Neural progenitor cell (in vitro differentiated cells): ENCODE data around the gene CRCP.
"Not testable (repeated sequence)": the region's sequence is repeated elsewhere in the genome, so short reads cannot be mapped to it uniquely, and the experiment has no call there.

Experiments
- EZH2 ChIP-seq: fragments of 200-600 bp; sonication (generic); IDR thresholded peaks from 2 replicates; pipeline ENCODE4 v1.6.1; 2017; ENCODE audit warnings: antibody characterized with exemption, mild to moderate bottlenecking, moderate library complexity
- EZH2phosphoT487 ChIP-seq: fragments of 200-600 bp; sonication (generic); IDR thresholded peaks from 2 replicates; pipeline ENCODE4 v1.6.1; 2017; ENCODE audit warnings: antibody characterized with exemption
- TF ChIP-seq, protein P1 (sequence below): fragments of 200-600 bp; sonication (generic); IDR thresholded peaks from 2 replicates; pipeline ENCODE4 v1.5.1; 2017; ENCODE audit warnings: antibody characterized with exemption, mild to moderate bottlenecking

DNA sequence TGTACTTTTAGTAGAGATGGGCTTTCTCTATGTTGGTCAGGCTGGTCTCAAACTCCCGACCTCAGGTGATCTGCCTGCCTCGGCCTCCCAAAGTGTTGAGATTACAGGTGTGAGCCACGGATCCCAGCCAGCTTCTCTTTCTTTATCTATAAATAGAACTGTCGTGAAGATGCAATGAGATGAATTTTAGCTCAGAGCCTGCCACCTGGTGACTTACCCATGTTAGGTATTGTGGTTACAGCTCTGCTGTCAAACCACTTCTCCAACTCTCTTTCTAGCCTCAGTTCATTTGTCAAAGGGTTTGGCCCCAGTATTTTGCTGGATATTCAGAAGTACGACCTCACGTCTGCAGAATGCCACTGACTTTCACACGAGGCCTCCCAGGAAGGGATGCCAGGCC is 42.4 kb upstream of the CRCP start:
- TF ChIP-seq, protein P1, sequence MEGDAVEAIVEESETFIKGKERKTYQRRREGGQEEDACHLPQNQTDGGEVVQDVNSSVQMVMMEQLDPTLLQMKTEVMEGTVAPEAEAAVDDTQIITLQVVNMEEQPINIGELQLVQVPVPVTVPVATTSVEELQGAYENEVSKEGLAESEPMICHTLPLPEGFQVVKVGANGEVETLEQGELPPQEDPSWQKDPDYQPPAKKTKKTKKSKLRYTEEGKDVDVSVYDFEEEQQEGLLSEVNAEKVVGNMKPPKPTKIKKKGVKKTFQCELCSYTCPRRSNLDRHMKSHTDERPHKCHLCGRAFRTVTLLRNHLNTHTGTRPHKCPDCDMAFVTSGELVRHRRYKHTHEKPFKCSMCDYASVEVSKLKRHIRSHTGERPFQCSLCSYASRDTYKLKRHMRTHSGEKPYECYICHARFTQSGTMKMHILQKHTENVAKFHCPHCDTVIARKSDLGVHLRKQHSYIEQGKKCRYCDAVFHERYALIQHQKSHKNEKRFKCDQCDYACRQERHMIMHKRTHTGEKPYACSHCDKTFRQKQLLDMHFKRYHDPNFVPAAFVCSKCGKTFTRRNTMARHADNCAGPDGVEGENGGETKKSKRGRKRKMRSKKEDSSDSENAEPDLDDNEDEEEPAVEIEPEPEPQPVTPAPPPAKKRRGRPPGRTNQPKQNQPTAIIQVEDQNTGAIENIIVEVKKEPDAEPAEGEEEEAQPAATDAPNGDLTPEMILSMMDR = not testable (repeated sequence)
- TF ChIP-seq EZH2phosphoT487, EZH2: not testable (repeated sequence)
